Islet precursor cell (in vitro differentiated cells): ENCODE measurements around the gene NFIA.

Experiments used
- DNase-seq: peaks from one replicate; pipeline ENCODE4 v3.0.0-alpha.2; 2018

Gene NFIA

GRCh38 chr1:61160526-61160925, 78.2 kb downstream of the NFIA start:
- no peak for DNase-seq

- DNase-seq = no peak
Observed at GRCh38 chr1:61162520-61163258, 80.3 kb downstream of the NFIA start.

DNA sequence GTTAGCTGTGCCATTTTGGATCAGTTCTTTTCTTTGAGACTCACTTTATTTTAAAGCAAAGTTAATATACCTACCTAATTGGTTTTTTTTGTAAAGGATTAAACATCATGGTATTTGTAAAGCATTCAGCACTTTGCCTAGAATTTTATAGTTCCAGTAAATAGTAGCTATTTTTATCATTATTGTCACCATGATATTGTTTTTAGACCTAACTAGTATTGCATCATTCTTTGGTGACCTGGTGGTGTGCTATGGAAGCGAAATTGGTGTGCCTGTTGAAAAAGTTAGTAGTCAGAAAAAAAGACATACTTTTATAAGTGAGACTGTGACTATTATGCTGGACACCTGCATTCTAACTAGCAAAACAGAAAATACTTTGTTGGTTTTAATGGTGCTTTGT, 81.0 kb downstream of the NFIA start:
- no peak for DNase-seq

GRCh38 chr1:61165402-61165801, 83.0 kb downstream of the NFIA start:
- no peak for DNase-seq

- no peak for DNase-seq
Observed at GRCh38 chr1:61167309-61167708, 84.9 kb downstream of the NFIA start.

DNA sequence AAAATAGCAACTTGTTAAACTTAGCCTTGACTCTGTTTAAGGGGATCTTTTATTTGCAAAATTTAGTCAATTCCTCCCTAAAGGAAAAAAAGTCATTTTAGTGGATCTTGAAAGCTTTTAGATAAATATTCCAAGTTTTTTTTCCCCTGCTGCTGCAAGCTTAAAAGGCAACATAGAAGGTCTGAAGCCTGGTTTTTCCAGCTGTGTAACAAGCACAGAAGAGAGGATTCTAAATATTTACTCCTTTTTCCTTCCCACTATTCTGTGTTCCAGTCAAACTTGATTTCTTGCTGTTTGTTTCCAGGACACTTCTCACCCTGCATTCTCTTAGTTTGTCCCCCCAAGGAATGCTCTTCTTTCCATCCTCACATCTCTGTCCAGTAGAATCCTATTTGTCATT, 86.7 kb downstream of the NFIA start:
- no peak for DNase-seq

DNA sequence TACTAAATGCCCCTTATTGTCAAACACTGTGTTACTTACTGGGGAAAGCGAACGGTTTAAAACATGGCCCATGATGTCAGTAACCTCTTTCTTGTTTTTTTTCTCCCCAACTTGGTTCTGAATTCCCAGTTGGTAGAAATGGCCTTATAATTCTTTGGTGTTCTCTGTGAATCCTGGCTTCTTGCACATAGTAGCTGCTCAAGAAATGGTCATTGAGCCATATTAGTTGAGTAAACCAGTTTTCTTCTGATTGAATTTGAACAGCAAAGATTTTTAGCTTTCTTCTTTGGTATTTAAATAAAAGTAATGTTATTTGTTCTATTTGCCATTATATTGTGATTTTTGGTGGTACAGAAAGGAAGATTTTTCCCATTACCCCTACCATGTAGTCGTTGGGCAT, 87.3 kb downstream of the NFIA start:
- DNase-seq = no peak

DNA sequence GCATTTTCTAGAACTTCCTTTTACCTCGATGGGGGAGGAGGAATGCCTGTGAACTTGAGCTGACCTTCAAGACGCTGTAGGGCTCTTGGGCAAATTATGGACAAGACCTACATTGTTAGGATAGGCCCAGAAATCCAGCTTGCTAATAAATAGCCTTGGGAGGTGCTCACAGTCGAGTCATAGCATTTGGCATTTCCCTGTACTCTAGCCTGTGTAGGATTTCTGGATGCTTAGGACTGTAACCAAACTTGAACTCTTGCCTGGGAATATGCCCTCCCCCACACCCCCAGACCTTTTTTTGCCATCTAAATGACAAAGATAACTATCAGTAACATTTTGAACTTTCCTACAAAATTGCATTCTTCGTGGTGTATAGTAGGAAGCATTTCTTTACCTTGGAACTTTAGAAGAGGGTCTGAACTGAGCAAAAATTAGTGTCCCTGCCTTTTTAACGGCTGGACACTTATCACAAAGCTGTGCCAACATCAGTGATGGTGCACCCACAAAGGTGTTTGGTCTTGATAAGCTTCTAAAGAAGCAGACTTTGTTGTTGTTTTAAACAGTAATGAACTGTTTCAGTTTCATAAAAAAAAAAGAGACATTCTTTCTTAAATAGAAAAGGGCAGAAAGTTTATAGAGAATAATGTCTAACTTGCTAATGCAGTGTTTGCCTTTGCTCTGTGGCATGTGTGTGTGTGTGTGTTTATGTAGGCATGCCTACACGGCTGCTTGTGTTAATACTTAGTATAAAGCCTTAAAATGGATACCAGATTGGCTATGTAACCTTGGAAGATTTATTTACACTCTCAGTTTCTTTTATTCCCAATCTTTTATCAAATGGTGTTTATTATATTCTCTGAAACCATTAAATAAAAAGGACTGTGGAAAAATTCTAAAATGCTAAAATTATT, 88.2 kb downstream of the NFIA start:
- peak; percentile 56 for DNase-seq

DNA sequence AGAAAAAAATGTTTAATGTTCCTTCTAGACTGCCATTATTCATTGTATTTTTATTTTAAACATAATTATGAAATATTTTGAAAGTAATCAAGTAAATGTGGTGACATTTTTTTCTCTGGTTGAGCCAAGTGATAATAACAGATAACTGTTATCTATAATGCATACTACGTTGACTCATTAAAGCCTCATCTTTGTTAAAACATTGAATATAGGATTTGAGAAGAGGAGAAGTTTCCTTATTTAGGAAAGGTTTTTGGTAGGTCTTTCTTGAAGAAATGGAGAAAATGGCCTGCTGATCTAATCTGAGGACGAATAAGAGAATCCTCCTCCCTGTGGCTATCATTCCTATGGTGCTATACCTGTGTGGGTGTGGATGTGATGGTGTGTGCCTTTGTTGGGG, 89.0 kb downstream of the NFIA start:
- no peak for DNase-seq

DNA sequence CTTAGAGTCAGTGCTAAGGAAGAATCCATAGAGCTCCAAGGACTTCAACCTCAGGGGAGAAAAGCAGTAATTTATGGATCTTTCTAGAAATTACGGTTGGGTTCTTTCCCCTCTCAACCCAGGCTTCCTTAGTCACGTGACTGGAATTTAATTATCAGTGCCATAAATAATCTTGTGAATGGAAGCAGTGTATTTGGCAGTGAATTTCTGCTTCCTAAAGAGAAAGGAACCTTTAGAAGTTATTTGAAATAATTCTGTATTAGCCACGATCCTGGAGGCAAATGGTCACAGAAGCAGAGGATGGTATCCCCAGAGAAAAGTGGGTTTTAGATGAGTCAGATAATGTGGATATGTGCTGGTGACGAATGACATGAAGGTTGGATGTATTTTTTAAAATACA, 89.6 kb downstream of the NFIA start:
- DNase-seq = no peak

DNA sequence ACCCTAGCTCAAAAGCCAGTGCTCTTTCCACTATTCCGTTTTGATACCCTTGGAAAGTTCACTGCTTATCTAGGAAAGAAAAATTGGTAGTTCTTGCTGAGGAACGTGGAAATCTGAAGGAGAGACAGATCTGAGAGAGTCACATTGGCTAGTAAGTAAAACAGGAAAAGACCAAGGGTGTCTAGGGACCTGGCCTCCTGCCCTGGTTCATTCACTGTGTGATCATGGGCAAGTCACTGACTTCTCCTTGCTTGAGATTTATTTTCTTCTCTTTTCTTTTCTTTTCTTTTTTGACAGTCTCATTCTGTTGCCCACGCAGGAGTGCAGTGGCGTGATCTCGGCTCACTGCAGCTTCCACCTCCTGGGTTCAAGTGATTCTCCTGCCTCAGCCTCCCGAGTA, 90.8 kb downstream of the NFIA start:
- DNase-seq = no peak

- DNase-seq = no peak
Observed at GRCh38 chr1:61174060-61174795, 91.9 kb downstream of the NFIA start.

GRCh38 chr1:61175976-61176375, 93.6 kb downstream of the NFIA start:
- DNase-seq = no peak

DNA sequence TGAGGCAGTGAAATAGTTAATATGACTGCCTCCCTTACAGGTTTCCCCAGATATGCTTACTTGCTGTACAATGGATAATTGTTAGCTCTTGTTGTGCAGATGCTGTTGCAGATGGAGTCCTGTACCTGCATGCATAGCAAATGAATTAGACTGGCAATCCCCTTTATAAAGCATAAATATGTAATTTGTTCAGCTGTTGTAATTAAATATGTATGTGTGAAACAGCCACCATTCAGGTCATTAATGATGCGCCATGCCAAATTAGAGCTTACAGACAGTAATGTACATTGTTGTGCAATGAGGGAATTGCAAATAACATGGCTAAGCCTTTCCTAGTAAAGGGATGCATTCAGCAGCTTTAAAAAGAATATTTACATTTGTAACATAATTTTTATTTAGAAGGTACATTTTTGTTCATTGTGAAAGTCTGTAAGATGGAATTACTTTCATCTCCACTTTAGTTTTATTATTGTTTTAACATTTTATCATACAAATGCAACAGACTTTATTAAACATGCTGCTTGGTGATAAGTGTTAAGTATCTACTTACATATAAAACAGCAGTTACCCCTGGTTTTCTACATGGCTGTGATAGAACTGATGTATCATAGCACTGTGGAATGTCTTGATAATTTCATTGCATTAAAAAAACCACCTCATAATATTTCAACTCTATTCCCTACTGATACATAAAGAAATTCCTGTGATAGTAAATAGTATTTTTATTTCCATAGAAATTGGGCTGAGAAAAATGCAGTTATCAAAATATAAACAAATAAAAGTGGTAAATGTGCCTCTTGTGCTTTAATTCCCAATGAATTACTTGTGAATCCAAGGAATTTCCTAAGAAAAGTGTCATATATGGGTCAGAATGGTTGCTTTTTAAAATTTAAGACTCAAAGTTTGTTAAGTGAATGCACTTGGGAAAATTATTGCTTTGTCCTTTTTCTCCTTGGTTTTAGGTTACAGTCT, 99.0 kb downstream of the NFIA start:
- DNase-seq = no peak

- DNase-seq = no peak
Observed at GRCh38 chr1:61182049-61182448, 99.7 kb downstream of the NFIA start.

- no peak for DNase-seq
Observed at GRCh38 chr1:61182480-61182879, 100.1 kb downstream of the NFIA start.

DNA sequence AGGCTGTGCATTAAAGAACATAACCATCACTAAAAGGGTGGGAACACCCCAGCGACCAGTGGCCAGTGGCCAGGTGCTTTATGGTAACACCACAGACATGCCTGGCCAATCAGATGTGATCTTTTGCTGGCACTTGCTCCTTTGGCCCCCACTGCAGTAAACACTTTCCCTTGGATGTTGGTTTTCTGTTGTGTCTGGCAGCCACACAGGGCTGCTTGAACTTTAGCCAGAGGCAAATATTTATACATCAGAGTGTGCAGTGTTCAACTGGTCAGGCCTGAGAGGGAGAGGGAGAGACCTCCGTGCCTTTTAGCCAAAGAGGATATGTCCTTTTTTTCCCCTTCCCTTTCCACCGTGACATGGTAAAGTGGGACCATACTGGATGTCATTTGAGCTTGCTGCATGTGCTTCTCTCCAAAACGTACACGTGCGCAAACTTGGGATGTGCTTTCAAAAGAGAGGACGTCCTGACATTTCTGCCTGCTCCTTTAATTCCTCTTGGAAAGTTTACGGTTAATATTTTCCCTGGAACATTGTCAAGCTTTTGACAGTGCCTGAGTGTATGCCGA, 101.2 kb downstream of the NFIA start:
- DNase-seq = no peak

DNA sequence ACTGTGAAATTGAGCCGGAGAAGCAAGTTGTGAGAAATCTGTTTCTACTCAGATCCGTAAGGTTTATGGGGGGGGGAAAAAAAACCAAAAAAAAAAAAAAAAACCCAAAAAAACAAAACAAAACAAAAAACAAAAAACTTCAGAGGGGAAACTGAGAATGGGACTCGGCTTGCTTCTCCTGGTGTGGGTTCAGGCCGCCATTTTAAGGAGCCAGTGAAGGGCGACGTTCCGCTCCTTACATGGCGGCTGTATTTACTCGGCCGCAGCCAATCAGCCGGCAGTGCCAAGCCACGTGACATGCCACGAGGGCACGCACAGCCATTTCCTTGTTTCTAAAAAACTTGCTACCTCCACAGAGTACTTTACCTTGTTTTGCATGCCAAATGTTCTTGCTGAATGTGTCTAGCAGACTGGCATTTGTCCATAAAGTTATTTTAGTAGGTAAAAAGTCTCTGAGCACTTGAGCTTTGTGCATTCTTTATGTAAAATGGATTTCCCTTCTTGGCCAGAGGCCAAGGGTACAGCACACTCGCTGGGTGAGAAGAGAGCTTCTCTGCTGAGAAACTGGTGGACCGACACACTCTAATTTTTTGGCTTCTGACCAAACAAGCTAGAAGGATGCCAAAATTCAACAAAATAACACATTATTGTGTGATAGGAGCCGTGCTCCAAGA, 101.8 kb downstream of the NFIA start:
- no peak for DNase-seq

GRCh38 chr1:61184714-61185106, 102.3 kb downstream of the NFIA start:
- no peak for DNase-seq

DNA sequence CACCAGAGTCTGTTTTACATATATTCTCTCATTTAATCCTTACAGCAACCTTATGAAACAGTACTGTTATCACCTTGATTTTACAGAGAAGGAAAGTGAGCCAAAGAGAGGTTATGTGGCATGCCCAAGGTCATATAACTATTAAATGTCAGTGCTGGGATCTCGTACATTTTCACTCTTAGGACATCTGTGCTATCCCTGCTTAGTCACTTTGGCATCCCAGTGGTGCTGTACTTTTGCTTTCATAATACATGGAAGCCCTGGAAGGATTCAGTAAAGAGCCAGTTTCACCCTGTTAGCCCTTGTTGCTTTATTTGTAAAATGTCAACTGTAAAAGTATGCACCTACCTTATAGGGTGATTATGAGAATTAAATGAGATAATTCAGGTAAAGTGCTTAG, 104.4 kb downstream of the NFIA start:
- DNase-seq = no peak

DNA sequence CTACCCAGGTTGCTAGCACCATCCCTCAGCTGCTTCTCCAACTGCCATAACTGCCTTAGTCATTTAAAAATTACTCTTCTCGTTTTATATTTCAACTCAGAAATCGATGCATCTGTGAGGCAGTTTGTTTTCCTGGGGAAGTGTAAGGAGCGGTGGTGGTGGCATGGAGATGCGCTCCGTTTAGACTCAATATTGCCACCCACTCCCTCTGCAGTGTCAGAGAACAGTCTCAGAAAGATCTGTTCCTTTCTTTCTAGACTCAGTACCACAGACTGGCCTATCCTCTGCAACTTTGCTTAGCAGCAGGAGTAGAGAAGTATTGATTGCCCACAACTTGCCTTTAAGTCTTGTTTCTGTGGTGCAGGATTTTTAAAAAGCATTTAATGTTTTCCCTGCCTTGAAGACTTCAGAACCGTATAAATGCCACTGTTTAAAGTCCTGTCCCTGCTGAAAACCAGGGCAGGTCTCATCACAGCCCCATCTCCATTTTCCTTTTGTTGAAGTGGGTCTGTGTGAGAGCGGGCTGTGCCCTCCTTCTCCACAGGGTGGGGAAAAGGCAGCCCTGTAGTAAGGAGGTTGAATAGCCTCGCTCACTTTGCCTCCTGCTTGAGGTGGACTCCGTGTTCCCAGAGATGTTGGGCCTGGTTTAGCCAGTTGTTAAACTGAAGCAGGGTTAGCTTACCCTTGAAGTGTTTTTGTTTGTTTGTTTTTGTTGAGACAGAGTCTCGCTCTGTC, 105.2 kb downstream of the NFIA start:
- DNase-seq = no peak
